Stomach (tissue), 4 donors: ENCODE data around the gene BACE2.

Experiments
- EP300 ChIP-seq: sonication (generic); formaldehyde crosslinking; IDR thresholded peaks from one replicate; pipeline ENCODE4 v1.6.1; 2017; ENCODE audit warnings: antibody characterized with exemption
- TF ChIP-seq, protein P1 (sequence below), 7 experiments: fragments of 450-650 bp in 4 of 7; fragments of 200-600 bp in 3 of 7; sonication (generic) in 3 of 7; IDR thresholded peaks; one replicate each; pipeline ENCODE4 v1.5.1; 2016 to 2019; ENCODE audit warnings: antibody characterized with exemption in 7 of 7, control low read depth in 2 of 7, mild to moderate bottlenecking in 1 of 7

DNA sequence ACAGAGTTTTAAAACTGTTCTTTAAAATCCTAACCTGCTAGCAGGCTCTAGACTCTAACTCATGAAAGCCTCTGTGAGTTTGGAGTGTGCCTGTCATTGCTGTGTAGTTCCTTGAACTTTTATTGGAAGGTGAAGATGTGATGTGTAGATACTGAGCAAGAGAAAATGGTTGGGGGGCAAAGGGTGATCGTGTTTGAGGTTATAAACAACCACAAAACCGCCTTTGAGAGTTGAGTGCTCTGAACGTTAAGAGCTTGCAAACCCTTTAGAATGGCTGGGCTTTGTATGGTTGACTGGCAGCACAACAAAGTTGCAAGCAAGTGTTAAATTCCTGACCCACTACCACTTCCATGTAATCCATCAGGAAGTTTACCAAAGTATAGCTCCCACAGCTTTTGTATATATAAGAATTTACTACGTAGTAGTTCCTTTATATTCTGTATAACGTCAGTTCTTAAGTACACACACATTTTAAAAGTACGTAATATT lies 19.6 kb downstream of the BACE2 start:
- TF ChIP-seq, protein P1, sequence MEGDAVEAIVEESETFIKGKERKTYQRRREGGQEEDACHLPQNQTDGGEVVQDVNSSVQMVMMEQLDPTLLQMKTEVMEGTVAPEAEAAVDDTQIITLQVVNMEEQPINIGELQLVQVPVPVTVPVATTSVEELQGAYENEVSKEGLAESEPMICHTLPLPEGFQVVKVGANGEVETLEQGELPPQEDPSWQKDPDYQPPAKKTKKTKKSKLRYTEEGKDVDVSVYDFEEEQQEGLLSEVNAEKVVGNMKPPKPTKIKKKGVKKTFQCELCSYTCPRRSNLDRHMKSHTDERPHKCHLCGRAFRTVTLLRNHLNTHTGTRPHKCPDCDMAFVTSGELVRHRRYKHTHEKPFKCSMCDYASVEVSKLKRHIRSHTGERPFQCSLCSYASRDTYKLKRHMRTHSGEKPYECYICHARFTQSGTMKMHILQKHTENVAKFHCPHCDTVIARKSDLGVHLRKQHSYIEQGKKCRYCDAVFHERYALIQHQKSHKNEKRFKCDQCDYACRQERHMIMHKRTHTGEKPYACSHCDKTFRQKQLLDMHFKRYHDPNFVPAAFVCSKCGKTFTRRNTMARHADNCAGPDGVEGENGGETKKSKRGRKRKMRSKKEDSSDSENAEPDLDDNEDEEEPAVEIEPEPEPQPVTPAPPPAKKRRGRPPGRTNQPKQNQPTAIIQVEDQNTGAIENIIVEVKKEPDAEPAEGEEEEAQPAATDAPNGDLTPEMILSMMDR (IDR thresholded peaks at IDR 0.05): no peak
- TF ChIP-seq EP300: no peak
